Prostate gland (tissue), 1 donor: ENCODE results near the gene MLH1.

Experiments used
- POLR2A ChIP-seq: fragments of 450-650 bp; IDR thresholded peaks from one replicate; pipeline ENCODE4 v1.6.1; 2016; ENCODE audit warnings: antibody characterized with exemption, mild to moderate bottlenecking
- POLR2AphosphoS5 ChIP-seq: sonication (generic); formaldehyde crosslinking; IDR thresholded peaks from one replicate; pipeline ENCODE4 v1.6.1; 2017; ENCODE audit warnings: antibody characterized with exemption

DNA sequence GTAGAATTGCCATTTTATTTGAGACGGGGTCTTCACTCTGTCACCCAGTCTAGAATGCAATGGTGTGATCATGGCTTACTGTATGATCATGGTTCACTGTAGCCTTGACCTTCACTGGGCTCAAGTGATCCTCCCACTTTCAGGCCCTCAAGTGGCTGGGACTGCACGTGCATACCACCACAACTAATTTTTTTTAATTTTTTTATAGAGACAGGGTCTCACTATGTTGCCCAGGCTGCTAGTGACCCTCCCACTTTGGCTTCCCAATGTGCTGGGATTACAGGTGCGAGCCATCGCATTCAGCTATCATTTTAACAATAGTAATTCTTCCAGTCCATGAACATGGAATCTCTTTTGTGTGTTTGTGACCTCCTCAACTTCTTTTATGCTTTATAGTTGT is 12.3 kb upstream of the MLH1 start:
- TF ChIP-seq POLR2AphosphoS5 (no peak), POLR2A (no peak)
